ENCODE measurements around the gene IFT27. TPM values are rescaled to one million over a fixed set of nuclear protein-coding genes. Genes with fewer than 3 reads are reported as not detected.

Gene IFT27
- total RNA-seq, 4 donors from 2014 or later, result 2.3 to 27.0 (median 15.4) TPM

GRCh38 chr22:36767035-36767775 lies 8.7 kb downstream of the IFT27 start:
- no peak overlapping the region for H3K4me3 ChIP-seq
- DNase-seq, result no peak
- no peaks in the 10 kb centered on the region for H3K27me3 ChIP-seq
- intact Hi-C loops (cut with DNase I; ENCODE audit: low total_unique reads), result no loop called here
- H3K27ac ChIP-seq, result no peak overlapping the region
- H3K9me3 ChIP-seq, result no peaks in the 10 kb centered on the region
- no peaks in the 10 kb centered on the region for H3K4me1 ChIP-seq
- TF ChIP-seq POLR2A (IDR thresholded peaks at IDR 0.05) (no peak), CTCF (IDR thresholded peaks at IDR 0.05) (no peak)
- H3K36me3 ChIP-seq, result no peaks in the 10 kb centered on the region

GRCh38 chr22:36765943-36766450 lies 9.9 kb downstream of the IFT27 start:
- Histone ChIP-seq H3K27ac (no peak overlapping the region), H3K36me3 (no peaks in the 10 kb centered on the region), H3K27me3 (no peaks in the 10 kb centered on the region), H3K4me3 (no peak overlapping the region), H3K9me3 (no peaks in the 10 kb centered on the region), H3K4me1 (no peaks in the 10 kb centered on the region)
- TF ChIP-seq CTCF (IDR thresholded peaks at IDR 0.05) (no peak), POLR2A (IDR thresholded peaks at IDR 0.05) (no peak)
- no peak for DNase-seq
- intact Hi-C loops (cut with DNase I; ENCODE audit: low total_unique reads), result no loop called here

- DNase-seq, result no peak
- H3K4me1 ChIP-seq, result no peaks in the 10 kb centered on the region
- H3K9me3 ChIP-seq, result no peaks in the 10 kb centered on the region
- intact Hi-C loops (cut with DNase I; ENCODE audit: low total_unique reads), result no loop called here
- no peaks in the 10 kb centered on the region for H3K36me3 ChIP-seq
- H3K27me3 ChIP-seq, result no peaks in the 10 kb centered on the region
- no peak overlapping the region for H3K4me3 ChIP-seq
- TF ChIP-seq POLR2A (IDR thresholded peaks at IDR 0.05), result no peak
- no peak for TF ChIP-seq CTCF (IDR thresholded peaks at IDR 0.05)
- no peak overlapping the region for H3K27ac ChIP-seq
Observed at GRCh38 chr22:36765131-36765942, 10.6 kb downstream of the IFT27 start.

- no peak for TF ChIP-seq POLR2A (IDR thresholded peaks at IDR 0.05)
- TF ChIP-seq CTCF (IDR thresholded peaks at IDR 0.05), result no peak
- Histone ChIP-seq H3K4me1 (no peaks in the 10 kb centered on the region), H3K27ac (no peak overlapping the region), H3K9me3 (no peaks in the 10 kb centered on the region), H3K27me3 (no peaks in the 10 kb centered on the region), H3K36me3 (no peaks in the 10 kb centered on the region), H3K4me3 (no peak overlapping the region)
- intact Hi-C loops (cut with DNase I; ENCODE audit: low total_unique reads), result no loop called here
- DNase-seq, result no peak
Observed at GRCh38 chr22:36764641-36765040, 11.3 kb downstream of the IFT27 start.

- no peaks in the 10 kb centered on the region for H3K9me3 ChIP-seq
- no peaks in the 10 kb centered on the region for H3K27me3 ChIP-seq
- no peak overlapping the region for H3K27ac ChIP-seq
- TF ChIP-seq POLR2A (IDR thresholded peaks at IDR 0.05), result no peak
- no peak for TF ChIP-seq CTCF (IDR thresholded peaks at IDR 0.05)
- intact Hi-C loops (cut with DNase I; ENCODE audit: low total_unique reads), result no loop called here
- H3K36me3 ChIP-seq, result no peaks in the 10 kb centered on the region
- DNase-seq, result no peak
- no peaks in the 10 kb centered on the region for H3K4me1 ChIP-seq
- no peak overlapping the region for H3K4me3 ChIP-seq
Observed at GRCh38 chr22:36764060-36764459, 11.9 kb downstream of the IFT27 start.

Measured in uterus (tissue), 4 donors.